K562 (cell line): ENCODE results near the gene RCBTB1. TPM values are rescaled to one million over a fixed set of nuclear protein-coding genes. Genes with fewer than 3 reads are reported as not detected.
A peak's percentile ranks its signal among the peaks of the same experiment; 100 is the strongest.

Experiments
- ATAC-seq: fragments of 200-7000 bp; cut with Tn5 transposase; 3 replicates; pipeline ENCODE4 v1.9.1; 2020; ENCODE audit warnings: moderate library complexity
- BruUV-seq: library from RNA; stranded (reverse); fragments of 400-500 nt; replicated peaks from 2 replicates; lab custom pipeline; 2021; lab: Mats Ljungman, UMichigan
- CTCF ChIA-PET: fragments of 300-600 bp; formaldehyde crosslinking; extraction: SDS; loops from one replicate; lab custom pipeline; 2021; ENCODE audit warnings: low intra/inter-chr PET ratio; lab: Yijun Ruan, JAX
- POLR2A ChIA-PET: fragments of 300-600, 350-650 bp; sonication (Branson Sonifier 250); formaldehyde crosslinking; extraction: SDS; loops from one replicate; lab custom pipeline; 2021; ENCODE audit warnings: antibody characterized with exemption, inconsistent platforms; lab: Yijun Ruan, JAX
- DNase-seq, 4 experiments: peaks; one replicate each; pipeline versions ENCODE4 v3.0.0 to v3.0.0-alpha.2; 2011 to 2018; ENCODE audit warnings: low spot score in 3 of 4, mixed read lengths in 3 of 4; ENCODE audit errors: extremely low read depth in 1 of 4
- FAIRE-seq: peaks from 2 replicates; lab custom pipeline; 2011; peaks lifted over from hg19 to GRCh38; lab: Jason Lieb, UNC
- H2AFZ ChIP-seq: 2 replicates; pipeline ENCODE4 v1.6.0; 2011; ENCODE audit warnings: low read depth, low read length, control low read depth, inconsistent platforms
- H3K27ac ChIP-seq: fragments of 200-600 bp; 3 replicates; pipeline ENCODE4 v1.8.0; 2011; ENCODE audit warnings: low read depth, mild to moderate bottlenecking, control low read depth, inconsistent platforms, low read length, moderate library complexity, mixed read lengths; ENCODE audit errors: extremely low read depth
- H3K27me3 ChIP-seq, 2 experiments: fragments of 300-600 bp in 1 of 2; 2 replicates in 1 of 2; 3 replicates in 1 of 2; pipeline versions ENCODE4 v1.6.0 to v1.8.0; 2011; ENCODE audit warnings: inconsistent platforms in 2 of 2, low read length in 2 of 2, mild to moderate bottlenecking in 1 of 2, mixed read lengths in 1 of 2, moderate library complexity in 1 of 2; ENCODE audit not compliant: control insufficient read depth in 2 of 2, insufficient read depth in 2 of 2
- H3K36me3 ChIP-seq: fragments of 300-600 bp; 3 replicates; pipeline ENCODE4 v1.8.0; 2011; ENCODE audit warnings: mild to moderate bottlenecking, low read length, inconsistent platforms; ENCODE audit not compliant: control insufficient read depth, insufficient read depth
- H3K4me1 ChIP-seq, 2 experiments: fragments of 200-600 bp in 1 of 2; replicated peaks in 1 of 2; 2 replicates in 1 of 2; 3 replicates in 1 of 2; pipeline versions ENCODE4 v1.5.1 to v1.8.0; 2011; ENCODE audit warnings: inconsistent platforms in 2 of 2, low read length in 2 of 2, mild to moderate bottlenecking in 1 of 2, mixed read lengths in 1 of 2, moderate library complexity in 1 of 2; ENCODE audit not compliant: control insufficient read depth in 2 of 2, insufficient read depth in 2 of 2
- H3K4me2 ChIP-seq: 2 replicates; pipeline ENCODE4 v1.6.1; 2011; ENCODE audit warnings: low read length, control low read depth, inconsistent platforms, mixed read lengths; ENCODE audit not compliant: insufficient read depth
- H3K4me3 ChIP-seq: fragments of 200-600 bp; sonication (generic), shearing (Covaris generic); 2 replicates; pipeline ENCODE4 v1.5.1; 2016; ENCODE audit warnings: control low read depth, inconsistent platforms
- H3K79me2 ChIP-seq: fragments of 200-600 bp; 3 replicates; pipeline ENCODE4 v1.8.0; 2011; ENCODE audit warnings: low read length, inconsistent platforms; ENCODE audit not compliant: control insufficient read depth, insufficient read depth
- H3K9ac ChIP-seq, 2 experiments: 2 replicates each; pipeline versions ENCODE4 v1.6.0 to v1.6.1; 2011; ENCODE audit warnings: low read depth in 2 of 2, low read length in 2 of 2, control low read depth in 1 of 2, inconsistent platforms in 1 of 2, mild to moderate bottlenecking in 1 of 2, mixed read lengths in 1 of 2; ENCODE audit not compliant: insufficient read depth in 1 of 2
- H3K9me1 ChIP-seq: one replicate; pipeline ENCODE4 v1.6.0; 2011; ENCODE audit warnings: inconsistent platforms, mild to moderate bottlenecking, low read length, moderate library complexity; ENCODE audit not compliant: control insufficient read depth, insufficient read depth
- H3K9me3 ChIP-seq: replicated peaks from 2 replicates; pipeline ENCODE4 v1.5.1; 2011; ENCODE audit warnings: low read depth, low read length, inconsistent platforms; ENCODE audit not compliant: control insufficient read depth, insufficient read depth
- H4K20me1 ChIP-seq: replicated peaks from 2 replicates; pipeline ENCODE4 v1.6.1; 2011; ENCODE audit warnings: low read length, inconsistent platforms, mixed read lengths; ENCODE audit not compliant: control insufficient read depth, insufficient read depth
- CEBPG ChIP-seq, 3 experiments: fragments of 200-800 bp in 1 of 3; sonication (Bioruptor generic) in 1 of 3; sonication (generic) in 1 of 3; formaldehyde crosslinking in 1 of 3; IDR thresholded peaks in 2 of 3; conservative IDR thresholded peaks in 1 of 3; 2 replicates each; pipeline versions ENCODE4 v1.6.1 to v1.8.0; 2016 to 2022; ENCODE audit warnings: missing compliant biosample characterization in 2 of 3, missing genetic modification characterization in 2 of 3, mild to moderate bottlenecking in 1 of 3, missing genetic modification reagents in 1 of 3
- CHCHD3 ChIP-seq: fragments of 250-450 bp; sonication (Bioruptor Pico); IDR thresholded peaks from 2 replicates; pipeline ENCODE4 v2.1.2; 2022; ENCODE audit warnings: mild to moderate bottlenecking
- DLX4 ChIP-seq: fragments of 250-450 bp; sonication (Bioruptor Pico); IDR thresholded peaks from 2 replicates; pipeline ENCODE4 v1.6.1; 2021; ENCODE audit warnings: mild to moderate bottlenecking
- ILF3 ChIP-seq: fragments of 450-650 bp; IDR thresholded peaks from 2 replicates; pipeline ENCODE4 v1.6.1; 2018; ENCODE audit warnings: antibody characterized with exemption, mild to moderate bottlenecking, moderate library complexity, borderline replicate concordance
- MEF2D ChIP-seq: conservative IDR thresholded peaks from 2 replicates; pipeline ENCODE4 v1.6.1; 2016; ENCODE audit warnings: low read depth, missing genetic modification characterization, missing compliant biosample characterization
- NEUROD1 ChIP-seq: fragments of 150-350 bp; IDR thresholded peaks from 2 replicates; pipeline ENCODE4 v1.6.1; 2014; ENCODE audit warnings: borderline replicate concordance, low read length, low read depth; ENCODE audit not compliant: partially characterized antibody
- NKRF ChIP-seq: fragments of 450-650 bp; IDR thresholded peaks from 2 replicates; pipeline ENCODE4 v1.6.1; 2016; ENCODE audit warnings: borderline replicate concordance
- PATZ1 ChIP-seq: fragments of 250-450 bp; sonication (Bioruptor Pico); IDR thresholded peaks from 2 replicates; pipeline ENCODE4 v1.5.0; 2020; ENCODE audit warnings: mild to moderate bottlenecking, borderline replicate concordance
- PPARD ChIP-seq: fragments of 250-450 bp; sonication (Bioruptor Pico); IDR thresholded peaks from 2 replicates; pipeline ENCODE4 v1.8.0; 2022; ENCODE audit warnings: inconsistent platforms, mild to moderate bottlenecking, moderate library complexity
- SMAD1 ChIP-seq: fragments of 150-350 bp; IDR thresholded peaks from 2 replicates; pipeline ENCODE4 v1.6.1; 2014; ENCODE audit warnings: low read length, low read depth; ENCODE audit not compliant: partially characterized antibody
- SRSF7 ChIP-seq: fragments of 200-400 bp; formaldehyde crosslinking; optimal IDR thresholded peaks from 2 replicates; pipeline ENCODE3; 2017; ENCODE audit warnings: mild to moderate bottlenecking, low read depth, low read length
- XRCC4 ChIP-seq: IDR thresholded peaks from one replicate; pipeline ENCODE4 v1.6.1; 2011; ENCODE audit not compliant: insufficient read depth, insufficient read length; ENCODE audit errors: extremely low read depth
- ZNF449 ChIP-seq: fragments of 250-450 bp; sonication (Bioruptor Pico); IDR thresholded peaks from 2 replicates; pipeline ENCODE4 v1.8.0; 2022; ENCODE audit warnings: moderate library complexity, mild to moderate bottlenecking, inconsistent platforms
- ZNF696 ChIP-seq: fragments of 250-450 bp; sonication (Bioruptor Pico); conservative IDR thresholded peaks from 2 replicates; pipeline ENCODE4 v1.4.0; 2020; ENCODE audit warnings: mild to moderate bottlenecking, moderate library complexity
- WGBS: fragments of 100-300 bp; shearing (Covaris generic); methylation state at CpG from one replicate; pipeline ENCODE4 v1.1.6; 2016; ENCODE audit warnings: low coverage, mixed read lengths; ENCODE audit not compliant: insufficient coverage; ENCODE audit errors: missing lambda C conversion rate; 5-methylcytosine and 5-hydroxymethylcytosine counted together
- in situ Hi-C: fragments of 300-500 bp; cut with MboI; formaldehyde crosslinking; loops from 4 replicates; pipeline ENCODE4 v1.15.0; 2018; ENCODE audit warnings: inconsistent platforms, mixed read lengths
- intact Hi-C: fragments of 100-400 bp; cut with micrococcal nuclease; formaldehyde crosslinking; loops from 2 replicates; pipeline ENCODE4 v1.14.2; 2022
- polyA plus RNA-seq, 8 experiments: library from polyadenylated mRNA; depleted of rRNA in 4 of 8; stranded (reverse) in 5 of 8; unstranded in 3 of 8; fragments of >200 nt; fragmentation: Nextera tagmentation in 2 of 8; fragmentation: Illumina TruSeq in 1 of 8; extraction: Ambion mirVana in 2 of 8; extraction: Trizol in 1 of 8; gene quantifications; 2 replicates each; pipeline versions ENCODE4 v1.2.1 to v1.2.3, GENCODE V29; 2011 to 2014; ENCODE audit warnings: inconsistent platforms in 1 of 8, missing spikeins in 1 of 8
- total RNA-seq, 7 experiments: library from RNA; depleted of rRNA in 6 of 7; stranded (reverse); fragments of >200 nt in 6 of 7; fragmentation: Illumina TruSeq in 2 of 7; extraction: Trizol in 2 of 7; gene quantifications; 2 replicates each; pipeline versions ENCODE4 v1.2.1 to v1.2.3, GENCODE V29; 2011 to 2021; ENCODE audit warnings: low replicate concordance in 1 of 7

Gene RCBTB1
- total and polyA plus RNA-seq, 9 of the 15 experiments (the other 6 are each of a cell fraction or from before 2014, with no cell fraction given) = 4.0 to 11.3 (median 8.4) TPM

GRCh38 chr13:49586717-49587116, 1.4 kb upstream of the RCBTB1 start (continued):
- no peak for TF ChIP-seq NKRF
- no peak for TF ChIP-seq PPARD (CRISPR knock-in tag)
- TF ChIP-seq SRSF7 = no peak
- no peak for TF ChIP-seq PATZ1 (CRISPR knock-in tag)
- no peak for TF ChIP-seq MEF2D (tag)
- TF ChIP-seq, all 486 proteins: peak for 0

- Histone ChIP-seq H3K9me1 (no peaks in the 10 kb centered on the region), H4K20me1 (no peaks in the 10 kb centered on the region), H3K9me3 (no peaks in the 10 kb centered on the region), H3K27ac (peak overlapping the region; percentile 56; the same call in 2 of the 3 replicates), H3K36me3 (peaks cover 3% of the 10 kb centered on the region; the same call in 1 of the 3 replicates), H2AFZ (peak overlapping the region; percentile 95), H3K4me1 (peaks cover 7 to 13% of the 10 kb centered on the region in 2 experiments; a peak in 4 of 5 replicates), H3K4me2 (peak overlapping the region; percentile 85), H3K9ac (peak overlapping the region; percentile 62 to 95), H3K4me3 (peak overlapping the region; percentile 77), H3K27me3 (no peaks in the 10 kb centered on the region), H3K79me2 (peaks cover 11% of the 10 kb centered on the region; the same call in 2 of the 3 replicates)
- in situ Hi-C loops = no loop called here
- peak; percentile 13; the same call in 2 of the 3 replicates for ATAC-seq
- peak in 1 of 4 experiments; percentile 9 for DNase-seq
- FAIRE-seq = no peak
- CTCF ChIA-PET = no interaction called here
- POLR2A ChIA-PET = no interaction called here
- 3% methylated on average over 10 of the region's 16 CpGs for WGBS
- BruUV-seq = no TSS peak
- intact Hi-C loops = no loop called here
- TF ChIP-seq XRCC4 = no peak
- TF ChIP-seq DLX4 = no peak
- TF ChIP-seq CEBPG (CRISPR knock-in tag; IDR thresholded peaks at IDR 0.05) = no peak
- TF ChIP-seq CEBPG (tag; conservative IDR thresholded peaks at IDR 0.05 in 1 of 2, IDR thresholded peaks at IDR 0.05 in 1 of 2) = no peak
- no peak for TF ChIP-seq NEUROD1
- no peak for TF ChIP-seq ZNF696 (CRISPR knock-in tag)
- TF ChIP-seq ZNF449 (CRISPR knock-in tag) = no peak
- no peak for TF ChIP-seq SMAD1
- no peak for TF ChIP-seq CHCHD3 (CRISPR knock-in tag)
- no peak for TF ChIP-seq ILF3
Measured at GRCh38 chr13:49584771-49585182, 581 bp downstream of the RCBTB1 start.
